GM19025 (cell line): ENCODE measurements around the gene ATPAF2.
A peak's percentile ranks its signal among the peaks of the same experiment; 100 is the strongest.

ENCODE experiments used
- ATAC-seq: cut with Tn5 transposase; IDR thresholded peaks from one replicate; pipeline ENCODE4 v1.9.1; 2021; ENCODE audit warnings: mild to moderate bottlenecking, low read depth, moderate library complexity; ENCODE audit not compliant: unreplicated experiment

ATPAF2 gene

GRCh38 chr17:17988427-17988945, 50.5 kb downstream of the ATPAF2 start:
- no peak for ATAC-seq

DNA sequence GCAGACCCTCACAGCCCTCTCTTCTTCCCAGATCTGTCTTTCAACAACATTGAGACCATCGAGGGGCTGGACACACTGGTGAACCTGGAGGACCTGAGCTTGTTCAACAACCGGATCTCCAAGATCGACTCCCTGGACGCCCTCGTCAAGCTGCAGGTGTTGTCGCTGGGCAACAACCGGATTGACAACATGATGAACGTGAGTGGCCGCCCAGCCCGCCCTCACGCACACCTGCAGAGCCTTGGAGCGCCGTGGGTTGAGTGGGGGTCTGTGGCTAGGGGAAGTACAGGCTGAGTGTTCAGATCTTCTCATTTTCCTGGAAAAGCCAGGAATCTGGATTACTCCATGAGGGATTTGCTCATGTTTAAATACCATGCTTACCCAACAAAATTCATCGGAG, 51.1 kb downstream of the ATPAF2 start:
- no peak for ATAC-seq

GRCh38 chr17:17987187-17987896, 51.6 kb downstream of the ATPAF2 start:
- no peak for ATAC-seq

- no peak for ATAC-seq
Measured at GRCh38 chr17:17985555-17985954, 53.4 kb downstream of the ATPAF2 start.

DNA sequence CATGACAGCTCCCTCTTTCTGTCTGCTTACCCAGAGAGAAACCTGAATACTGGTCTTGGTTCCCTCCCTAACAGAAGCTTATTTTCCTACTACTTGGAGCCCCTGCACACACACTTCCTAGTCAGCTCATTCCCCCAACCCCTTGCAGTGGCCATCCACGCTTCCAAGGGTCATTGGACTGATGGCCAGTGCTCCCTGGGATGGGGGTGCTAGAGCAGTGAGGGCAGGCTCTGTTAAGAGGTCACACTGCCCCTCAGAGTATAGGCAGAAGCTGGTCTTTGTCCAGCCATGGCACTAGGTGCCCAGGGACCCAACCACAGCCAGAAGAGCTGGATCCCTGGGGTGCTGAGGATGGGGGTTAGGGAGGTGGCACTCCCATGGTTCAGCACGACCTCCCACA, 53.8 kb downstream of the ATPAF2 start:
- no peak for ATAC-seq

DNA sequence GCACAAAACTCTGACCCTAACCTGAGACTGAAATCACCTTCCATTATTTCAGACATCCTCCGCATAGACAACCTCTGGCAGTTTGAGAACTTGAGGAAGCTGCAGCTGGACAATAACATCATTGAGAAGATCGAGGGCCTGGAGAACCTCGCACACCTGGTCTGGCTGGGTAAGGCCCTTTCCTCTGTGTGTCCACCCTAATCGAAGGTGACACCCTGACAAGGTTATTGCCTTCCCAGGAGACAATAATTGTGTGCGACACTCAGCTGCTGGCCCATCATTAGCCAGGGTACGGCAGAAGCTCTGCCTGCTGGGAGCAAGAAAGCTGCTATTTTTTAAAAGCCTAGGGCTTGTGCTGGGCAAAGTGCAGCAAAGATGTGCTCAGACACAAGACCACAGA, 55.2 kb downstream of the ATPAF2 start:
- no peak for ATAC-seq

GRCh38 chr17:17983376-17983775, 55.6 kb downstream of the ATPAF2 start:
- ATAC-seq: no peak

GRCh38 chr17:17982801-17983200, 56.2 kb downstream of the ATPAF2 start:
- no peak for ATAC-seq

GRCh38 chr17:17981330-17981729, 57.6 kb downstream of the ATPAF2 start:
- no peak for ATAC-seq

DNA sequence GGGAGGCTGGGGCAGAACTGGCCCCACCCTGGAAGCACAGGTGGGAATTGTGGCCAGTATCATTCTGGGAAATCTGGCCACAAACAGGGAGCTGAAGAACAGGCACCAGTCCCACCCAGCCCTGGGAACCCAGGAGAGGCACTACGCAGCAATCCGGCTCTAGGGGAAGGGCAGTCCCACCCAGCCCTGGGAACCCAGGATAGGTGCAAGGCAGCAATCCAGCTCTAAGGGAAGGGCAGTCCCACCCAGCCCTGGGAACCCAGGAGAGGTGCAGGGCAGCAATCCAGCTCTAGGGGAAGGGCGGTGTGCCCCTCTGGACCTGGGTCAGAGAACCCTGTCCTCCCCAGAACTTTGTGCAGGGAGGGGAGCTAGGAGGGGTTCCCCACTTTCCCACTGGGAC, 59.2 kb downstream of the ATPAF2 start:
- no peak for ATAC-seq

- no peak for ATAC-seq
Measured at GRCh38 chr17:17978481-17979424, 60.2 kb downstream of the ATPAF2 start.

DNA sequence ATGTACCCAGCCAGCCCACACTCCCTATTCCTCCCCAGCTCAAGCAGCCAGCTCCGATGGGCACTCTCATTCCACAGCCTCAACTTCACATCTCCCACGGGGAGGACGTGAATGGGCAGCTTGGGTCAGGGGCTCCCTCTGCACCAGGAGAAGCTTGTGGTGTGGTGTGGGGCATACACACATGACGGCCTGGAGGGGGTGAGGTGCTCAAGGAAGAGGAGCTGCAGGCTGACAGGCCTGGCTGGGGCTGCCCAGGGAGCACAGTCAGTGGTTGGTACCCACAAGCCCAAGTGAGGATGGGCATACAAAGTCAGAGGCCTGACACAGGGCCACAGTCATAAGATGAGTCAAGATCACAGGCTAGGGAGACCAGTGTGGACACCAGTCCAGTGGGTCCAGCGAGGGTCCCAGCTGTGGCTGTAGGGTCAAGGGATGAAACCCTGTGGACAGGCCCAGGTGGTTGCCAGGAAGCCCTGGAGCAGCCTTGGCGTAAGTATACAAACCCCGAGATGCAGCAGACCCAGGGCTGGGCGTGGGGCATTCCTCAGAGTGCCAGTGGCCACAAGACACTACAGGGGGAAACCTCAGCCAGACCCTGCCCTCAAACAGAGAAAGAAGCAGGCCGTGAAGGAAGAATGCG, 61.9 kb downstream of the ATPAF2 start:
- ATAC-seq: no peak

DNA sequence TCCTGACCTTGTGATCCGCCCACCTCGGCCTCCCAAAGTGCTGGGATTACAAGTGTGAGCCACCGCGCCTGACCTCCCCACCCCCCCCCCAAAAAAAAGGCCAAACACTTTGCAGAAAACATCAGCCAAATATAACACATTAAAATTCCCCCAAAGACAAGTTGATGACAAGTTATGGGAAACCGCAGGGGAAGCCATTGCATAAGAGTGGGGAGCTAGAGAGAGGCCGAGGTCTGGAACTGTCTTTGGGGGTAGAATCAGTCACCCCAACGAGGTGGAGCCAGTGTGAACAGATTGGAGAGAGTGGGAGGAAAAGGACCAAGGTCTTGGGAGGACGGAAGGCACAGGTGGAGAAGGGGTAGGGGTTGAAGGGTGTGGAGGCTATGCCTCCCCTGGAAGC, 63.5 kb downstream of the ATPAF2 start:
- ATAC-seq: no peak

GRCh38 chr17:17972952-17973254, 66.1 kb downstream of the ATPAF2 start:
- no peak for ATAC-seq

DNA sequence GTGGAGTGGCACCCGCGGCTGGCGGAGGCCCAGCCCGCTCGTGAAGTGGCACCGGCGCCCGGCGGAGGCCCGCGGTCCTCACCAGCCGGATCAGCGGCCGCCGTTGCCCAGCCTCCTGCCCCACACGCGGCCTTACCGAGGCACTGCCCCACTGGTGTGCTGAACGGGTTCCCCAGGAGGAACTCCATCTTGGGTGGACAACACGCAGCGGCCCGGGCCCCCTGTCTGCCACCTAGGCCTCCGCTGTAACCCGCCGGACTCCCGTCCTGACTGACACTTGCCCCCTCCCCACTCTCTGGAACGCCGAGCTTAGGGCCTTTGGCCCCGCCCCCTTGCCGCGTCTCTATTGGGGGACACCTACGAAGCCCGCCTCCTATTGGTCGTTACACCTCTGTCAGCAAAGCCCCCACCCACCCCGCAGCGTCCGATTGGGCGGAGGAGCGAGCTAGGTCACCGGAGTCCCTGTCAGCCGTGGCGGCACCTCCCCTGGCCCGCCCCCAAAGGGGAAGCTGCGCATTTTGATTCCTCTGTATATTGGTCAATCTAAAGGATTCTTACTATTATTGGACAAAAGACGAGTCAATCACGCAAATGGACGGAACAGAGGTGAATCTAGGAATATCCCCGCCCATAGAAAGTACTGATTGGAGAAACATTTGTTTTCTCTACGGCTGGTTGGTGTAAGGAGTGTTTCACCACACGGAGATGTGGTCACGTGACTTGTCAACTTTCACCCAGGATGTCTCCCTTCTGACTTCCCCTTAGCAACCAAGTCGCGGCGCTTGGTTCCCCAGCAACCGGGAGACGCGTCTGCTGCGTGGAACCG, 66.6 kb downstream of the ATPAF2 start, which contains the start of the genes DRC3 and TOM1L2:
Gene DRC3 (plus strand): TSS at position 737 of the 826 bp plus-strand sequence. CDS start 4,737 bp downstream, outside the sequence.
Gene TOM1L2 (minus strand): TSS at position 275 of the 826 bp plus-strand sequence. CDS start 87 bp downstream, at position 188.
- peak; percentile 92 for ATAC-seq

GRCh38 chr17:17971431-17972125, 67.4 kb downstream of the ATPAF2 start:
- no peak for ATAC-seq

- ATAC-seq: no peak
Measured at GRCh38 chr17:17970699-17971430, 68.1 kb downstream of the ATPAF2 start.
